Kidney glomerular epithelial cell (primary cell): ENCODE results near the gene XPC.
"Not testable (repeated sequence)": the region's sequence is repeated elsewhere in the genome, so short reads cannot be mapped to it uniquely, and the experiment has no call there.

Source experiments
- DNase-seq: peaks from one replicate; lab custom pipeline; 2025; lab: John Stamatoyannopoulos, UW

The XPC gene

GRCh38 chr3:14119651-14120050, 58.8 kb downstream of the XPC start:
- DNase-seq = no peak

GRCh38 chr3:14118400-14119381, 59.7 kb downstream of the XPC start:
- DNase-seq = no peak

- no peak for DNase-seq
Measured at GRCh38 chr3:14117468-14118399, 60.7 kb downstream of the XPC start.

- DNase-seq = no peak
Measured at GRCh38 chr3:14113965-14114635, 64.3 kb downstream of the XPC start.

- no peak for DNase-seq
Measured at GRCh38 chr3:14110699-14111098, 67.7 kb downstream of the XPC start.

GRCh38 chr3:14109821-14110220, 68.6 kb downstream of the XPC start:
- DNase-seq = not testable (repeated sequence)

GRCh38 chr3:14097616-14098391, 80.6 kb downstream of the XPC start:
- no peak for DNase-seq

GRCh38 chr3:14096742-14097141, 81.7 kb downstream of the XPC start:
- no peak for DNase-seq
